Stimulated activated effector memory CD8-positive, alpha-beta T cell treated with anti-CD3 and anti-CD28 coated beads, Interleukin-12 subunit alpha, Interleukin-12 subunit beta, amount 100 ng/mL, for 72 hours (primary cell): Measurements from ENCODE around the gene HOXD8.

Source experiments
- ATAC-seq: fragments of 150-1000 bp; cut with Tn5 transposase; 2 replicates; pipeline ENCODE4 v1.10.0; 2021
- DNase-seq, 2 donors: peaks; one replicate each; pipeline ENCODE4 v3.0.0; 2021 to 2022; ENCODE audit warnings: low spot score in 2 of 2
- H3K27ac Mint-ChIP-seq: one replicate; pipeline ENCODE4 v1.8.0; 2022; ENCODE audit warnings: mild to moderate bottlenecking, mixed read lengths
- H3K36me3 Mint-ChIP-seq: one replicate; pipeline ENCODE4 v1.8.0; 2022; ENCODE audit warnings: mild to moderate bottlenecking, mixed read lengths
- H3K4me1 Mint-ChIP-seq: one replicate; pipeline ENCODE4 v1.8.0; 2022; ENCODE audit warnings: mixed read lengths
- H3K4me3 Mint-ChIP-seq: one replicate; pipeline ENCODE4 v1.8.0; 2022; ENCODE audit warnings: mild to moderate bottlenecking, mixed read lengths
- H3K9me3 Mint-ChIP-seq: one replicate; pipeline ENCODE4 v1.8.0; 2022; ENCODE audit warnings: mixed read lengths

HOXD8 gene

GRCh38 chr2:176105730-176106580 is 23.6 kb upstream of the HOXD8 start:
- no peak for ATAC-seq
- H3K4me1 Mint-ChIP-seq, result peaks cover 38% of the 10 kb centered on the region
- H3K27ac Mint-ChIP-seq, result no peak overlapping the region
- H3K36me3 Mint-ChIP-seq, result peaks cover 15% of the 10 kb centered on the region
- H3K9me3 Mint-ChIP-seq, result no peaks in the 10 kb centered on the region
- DNase-seq, result no peak
- H3K4me3 Mint-ChIP-seq, result peak overlapping the region; percentile 44

- H3K9me3 Mint-ChIP-seq, result no peaks in the 10 kb centered on the region
- H3K27ac Mint-ChIP-seq, result no peak within 1 kb of the TSS
Measured at GRCh38 chr2:176106581-176107539, 22.6 kb upstream of the HOXD8 start, which contains the start of gene HOXD11. HOXD11 (plus strand) TSS chr2:176107280; CDS start chr2:176107356, 76 bp downstream.

GRCh38 chr2:176107731-176108181 is 21.7 kb upstream of the HOXD8 start:
- ATAC-seq, result no peak
- H3K36me3 Mint-ChIP-seq, result peaks cover 7% of the 10 kb centered on the region
- no peak overlapping the region for H3K4me3 Mint-ChIP-seq
- peaks cover 38% of the 10 kb centered on the region for H3K4me1 Mint-ChIP-seq
- H3K9me3 Mint-ChIP-seq, result no peaks in the 10 kb centered on the region
- DNase-seq, result no peak
- no peak overlapping the region for H3K27ac Mint-ChIP-seq

More at GRCh38 chr2:176106581-176107539, 22.6 kb upstream of the HOXD8 start, which contains the start of gene HOXD11:
- peaks cover 12% of the 10 kb centered on the region for H3K36me3 Mint-ChIP-seq
- DNase-seq (no peak), ATAC-seq (peak; percentile 19)
- peak within 1 kb of the TSS; percentile 44 for H3K4me3 Mint-ChIP-seq
- peaks cover 38% of the 10 kb centered on the region for H3K4me1 Mint-ChIP-seq

GRCh38 chr2:176109192-176109901 is 20.2 kb upstream of the HOXD8 start:
- no peak overlapping the region for H3K27ac Mint-ChIP-seq
- peaks cover 33% of the 10 kb centered on the region for H3K4me1 Mint-ChIP-seq
- no peaks in the 10 kb centered on the region for H3K9me3 Mint-ChIP-seq
- peaks cover 7% of the 10 kb centered on the region for H3K36me3 Mint-ChIP-seq
- no peak for DNase-seq
- no peak for ATAC-seq
- no peak overlapping the region for H3K4me3 Mint-ChIP-seq

- DNase-seq (no peak), ATAC-seq (no peak)
- peaks cover 27% of the 10 kb centered on the region for H3K4me1 Mint-ChIP-seq
- no peak overlapping the region for H3K4me3 Mint-ChIP-seq
- H3K36me3 Mint-ChIP-seq, result peaks cover 7% of the 10 kb centered on the region
- no peak overlapping the region for H3K27ac Mint-ChIP-seq
- no peaks in the 10 kb centered on the region for H3K9me3 Mint-ChIP-seq
Measured at GRCh38 chr2:176109946-176110345, 19.6 kb upstream of the HOXD8 start.

- ATAC-seq, result no peak
- Mint-ChIP-seq H3K27ac (no peak overlapping the region), H3K4me3 (no peak overlapping the region), H3K4me1 (peaks cover 19% of the 10 kb centered on the region), H3K9me3 (no peaks in the 10 kb centered on the region), H3K36me3 (peaks cover 7% of the 10 kb centered on the region)
- no peak for DNase-seq
Measured at GRCh38 chr2:176110415-176111308, 18.8 kb upstream of the HOXD8 start.

- no peak overlapping the region for H3K27ac Mint-ChIP-seq
Measured at GRCh38 chr2:176111309-176111663, 18.2 kb upstream of the HOXD8 start.

GRCh38 chr2:176111846-176112374 is 17.6 kb upstream of the HOXD8 start:
- no peak overlapping the region for H3K27ac Mint-ChIP-seq
- no peak for DNase-seq
- no peak for ATAC-seq
- H3K4me3 Mint-ChIP-seq, result no peak overlapping the region
- H3K4me1 Mint-ChIP-seq, result peaks cover 10% of the 10 kb centered on the region
- H3K9me3 Mint-ChIP-seq, result no peaks in the 10 kb centered on the region
- H3K36me3 Mint-ChIP-seq, result no peaks in the 10 kb centered on the region

More at GRCh38 chr2:176111309-176111663, 18.2 kb upstream of the HOXD8 start:
- H3K4me1 Mint-ChIP-seq, result peaks cover 13% of the 10 kb centered on the region
- no peaks in the 10 kb centered on the region for H3K9me3 Mint-ChIP-seq
- DNase-seq (no peak), ATAC-seq (no peak)
- no peak overlapping the region for H3K4me3 Mint-ChIP-seq
- peaks cover 3% of the 10 kb centered on the region for H3K36me3 Mint-ChIP-seq

GRCh38 chr2:176112375-176113302 is 16.9 kb upstream of the HOXD8 start:
- DNase-seq (no peak), ATAC-seq (no peak)
- Mint-ChIP-seq H3K36me3 (no peaks in the 10 kb centered on the region), H3K27ac (no peak overlapping the region), H3K9me3 (no peaks in the 10 kb centered on the region), H3K4me1 (peaks cover 10% of the 10 kb centered on the region), H3K4me3 (no peak overlapping the region)

- no peak overlapping the region for H3K4me3 Mint-ChIP-seq
Measured at GRCh38 chr2:176114120-176114929, 15.2 kb upstream of the HOXD8 start.

GRCh38 chr2:176114930-176115625 is 14.4 kb upstream of the HOXD8 start:
- DNase-seq, result no peak
- Mint-ChIP-seq H3K4me3 (no peak overlapping the region), H3K36me3 (no peaks in the 10 kb centered on the region)

More at GRCh38 chr2:176114120-176114929, 15.2 kb upstream of the HOXD8 start:
- Mint-ChIP-seq H3K27ac (no peak overlapping the region), H3K9me3 (no peaks in the 10 kb centered on the region), H3K4me1 (peaks cover 15% of the 10 kb centered on the region), H3K36me3 (no peaks in the 10 kb centered on the region)
- DNase-seq (no peak), ATAC-seq (no peak)

More at GRCh38 chr2:176114930-176115625, 14.4 kb upstream of the HOXD8 start:
- Mint-ChIP-seq H3K9me3 (no peaks in the 10 kb centered on the region), H3K27ac (no peak overlapping the region), H3K4me1 (peaks cover 12% of the 10 kb centered on the region)
- no peak for ATAC-seq
